Progenitor cell of endocrine pancreas (in vitro differentiated cells): ENCODE results near the gene SDSL. TPM values are rescaled to one million over a fixed set of nuclear protein-coding genes. Genes with fewer than 3 reads are reported as not detected.

ENCODE experiments used
- DNase-seq: peaks from one replicate; pipeline ENCODE4 v3.0.0; 2021; ENCODE audit warnings: low spot score; ENCODE audit not compliant: unreplicated experiment
- H3K27ac Mint-ChIP-seq: 2 replicates; pipeline ENCODE4 v1.8.0; 2021; ENCODE audit warnings: mild to moderate bottlenecking, moderate library complexity, mixed read lengths
- H3K27me3 Mint-ChIP-seq: 2 replicates; pipeline ENCODE4 v1.8.0; 2021; ENCODE audit warnings: mixed read lengths
- H3K36me3 Mint-ChIP-seq: 2 replicates; pipeline ENCODE4 v1.8.0; 2022; ENCODE audit warnings: mixed read lengths; ENCODE audit not compliant: insufficient read depth
- H3K4me1 Mint-ChIP-seq: 2 replicates; pipeline ENCODE4 v1.8.0; 2021; ENCODE audit warnings: low read depth, mixed read lengths
- H3K4me3 Mint-ChIP-seq: 2 replicates; pipeline ENCODE4 v1.8.0; 2021; ENCODE audit warnings: low read depth, mild to moderate bottlenecking, moderate library complexity, mixed read lengths
- H3K9me3 Mint-ChIP-seq: 2 replicates; pipeline ENCODE4 v1.8.0; 2021; ENCODE audit warnings: low read depth, mixed read lengths
- total RNA-seq: library from RNA; stranded (reverse); gene quantifications from 2 replicates; pipeline ENCODE4 v1.2.1, GENCODE V29; 2021
- TF ChIP-seq, protein P1 (sequence below): fragments of 200-600 bp; sonication (generic); IDR thresholded peaks from one replicate; pipeline ENCODE4 v1.5.0; 2021; ENCODE audit warnings: antibody characterized with exemption, mild to moderate bottlenecking; ENCODE audit not compliant: unreplicated experiment

Gene SDSL
- total RNA-seq, 1 donor from 2014 or later: 17.2 TPM

- peaks cover 51% of the 10 kb centered on the region for H3K27me3 Mint-ChIP-seq
- H3K36me3 Mint-ChIP-seq: no peaks in the 10 kb centered on the region
- H3K27ac Mint-ChIP-seq: no peak overlapping the region
- TF ChIP-seq, protein P1, sequence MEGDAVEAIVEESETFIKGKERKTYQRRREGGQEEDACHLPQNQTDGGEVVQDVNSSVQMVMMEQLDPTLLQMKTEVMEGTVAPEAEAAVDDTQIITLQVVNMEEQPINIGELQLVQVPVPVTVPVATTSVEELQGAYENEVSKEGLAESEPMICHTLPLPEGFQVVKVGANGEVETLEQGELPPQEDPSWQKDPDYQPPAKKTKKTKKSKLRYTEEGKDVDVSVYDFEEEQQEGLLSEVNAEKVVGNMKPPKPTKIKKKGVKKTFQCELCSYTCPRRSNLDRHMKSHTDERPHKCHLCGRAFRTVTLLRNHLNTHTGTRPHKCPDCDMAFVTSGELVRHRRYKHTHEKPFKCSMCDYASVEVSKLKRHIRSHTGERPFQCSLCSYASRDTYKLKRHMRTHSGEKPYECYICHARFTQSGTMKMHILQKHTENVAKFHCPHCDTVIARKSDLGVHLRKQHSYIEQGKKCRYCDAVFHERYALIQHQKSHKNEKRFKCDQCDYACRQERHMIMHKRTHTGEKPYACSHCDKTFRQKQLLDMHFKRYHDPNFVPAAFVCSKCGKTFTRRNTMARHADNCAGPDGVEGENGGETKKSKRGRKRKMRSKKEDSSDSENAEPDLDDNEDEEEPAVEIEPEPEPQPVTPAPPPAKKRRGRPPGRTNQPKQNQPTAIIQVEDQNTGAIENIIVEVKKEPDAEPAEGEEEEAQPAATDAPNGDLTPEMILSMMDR: no peak
- H3K4me1 Mint-ChIP-seq: peaks cover 9% of the 10 kb centered on the region
- no peaks in the 10 kb centered on the region for H3K9me3 Mint-ChIP-seq
- no peak for DNase-seq
- H3K4me3 Mint-ChIP-seq: no peak overlapping the region
These were observed 31.1 kb downstream of the SDSL start for GRCh38 chr12:113453330-113453729.

GRCh38 chr12:113456199-113456598 lies 34.0 kb downstream of the SDSL start:
- peaks cover 3% of the 10 kb centered on the region for H3K4me1 Mint-ChIP-seq
- H3K27me3 Mint-ChIP-seq: peaks cover 73% of the 10 kb centered on the region
- no peaks in the 10 kb centered on the region for H3K9me3 Mint-ChIP-seq
- DNase-seq: no peak
- H3K4me3 Mint-ChIP-seq: no peak overlapping the region
- peak overlapping the region; percentile 69 for H3K27ac Mint-ChIP-seq
- TF ChIP-seq, protein P1: no peak
- H3K36me3 Mint-ChIP-seq: no peaks in the 10 kb centered on the region

GRCh38 chr12:113456761-113457160 lies 34.6 kb downstream of the SDSL start:
- no peak for DNase-seq
- no peaks in the 10 kb centered on the region for H3K36me3 Mint-ChIP-seq
- no peak overlapping the region for H3K4me3 Mint-ChIP-seq
- no peak overlapping the region for H3K27ac Mint-ChIP-seq
- peaks cover 3% of the 10 kb centered on the region for H3K4me1 Mint-ChIP-seq
- peaks cover 77% of the 10 kb centered on the region for H3K27me3 Mint-ChIP-seq
- no peaks in the 10 kb centered on the region for H3K9me3 Mint-ChIP-seq
- TF ChIP-seq, protein P1: no peak

DNA sequence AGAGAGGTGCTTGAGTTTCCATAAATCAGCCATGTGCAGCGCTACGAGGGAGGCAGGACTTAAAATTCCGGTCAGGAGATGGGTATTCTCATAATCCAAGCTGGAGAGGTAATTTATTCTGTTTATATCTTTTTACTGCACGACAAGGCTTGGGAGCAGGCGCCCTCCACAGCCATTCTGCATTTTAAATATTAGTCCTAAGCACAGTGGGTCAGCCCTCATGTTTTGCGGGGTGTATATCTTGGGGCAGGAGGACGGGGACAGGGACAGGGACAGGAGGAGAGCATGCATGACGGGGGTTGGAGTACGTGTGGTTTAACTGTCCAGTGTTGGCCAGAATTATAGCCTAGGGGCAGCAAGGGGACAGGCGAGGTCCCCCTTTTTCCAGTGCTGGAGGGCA lies 35.0 kb downstream of the SDSL start:
- peaks cover 3% of the 10 kb centered on the region for H3K4me1 Mint-ChIP-seq
- H3K36me3 Mint-ChIP-seq: no peaks in the 10 kb centered on the region
- H3K27me3 Mint-ChIP-seq: peaks cover 77% of the 10 kb centered on the region
- DNase-seq: no peak
- H3K4me3 Mint-ChIP-seq: no peak overlapping the region
- TF ChIP-seq, protein P1: no peak
- H3K9me3 Mint-ChIP-seq: no peaks in the 10 kb centered on the region
- no peak overlapping the region for H3K27ac Mint-ChIP-seq

DNA sequence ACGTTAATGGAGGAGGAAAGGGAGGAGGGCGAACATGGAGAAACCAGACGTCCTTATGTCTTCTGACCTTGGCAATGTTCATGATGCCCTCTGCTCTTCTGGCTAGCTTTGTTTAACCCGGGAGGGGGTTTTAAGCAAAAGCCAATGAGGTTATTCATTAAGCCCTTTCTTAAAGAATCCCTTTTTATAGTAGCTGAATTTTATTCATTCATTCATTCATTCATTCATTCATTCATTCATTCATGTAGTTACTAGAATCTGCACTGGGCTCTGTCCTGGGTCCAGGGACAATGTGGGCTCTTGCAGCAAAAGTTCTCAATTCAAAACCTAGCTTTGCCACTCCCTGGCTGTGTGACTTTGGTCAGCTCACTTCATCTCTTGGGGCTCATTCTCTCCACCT lies 35.5 kb downstream of the SDSL start:
- Mint-ChIP-seq H3K9me3 (no peaks in the 10 kb centered on the region), H3K4me3 (no peak overlapping the region), H3K27ac (no peak overlapping the region), H3K4me1 (peaks cover 5% of the 10 kb centered on the region), H3K36me3 (no peaks in the 10 kb centered on the region), H3K27me3 (peaks cover 76% of the 10 kb centered on the region)
- no peak for DNase-seq
- TF ChIP-seq, protein P1: no peak
